ENCODE measurements around the gene SKIC8.

Gene SKIC8

DNA sequence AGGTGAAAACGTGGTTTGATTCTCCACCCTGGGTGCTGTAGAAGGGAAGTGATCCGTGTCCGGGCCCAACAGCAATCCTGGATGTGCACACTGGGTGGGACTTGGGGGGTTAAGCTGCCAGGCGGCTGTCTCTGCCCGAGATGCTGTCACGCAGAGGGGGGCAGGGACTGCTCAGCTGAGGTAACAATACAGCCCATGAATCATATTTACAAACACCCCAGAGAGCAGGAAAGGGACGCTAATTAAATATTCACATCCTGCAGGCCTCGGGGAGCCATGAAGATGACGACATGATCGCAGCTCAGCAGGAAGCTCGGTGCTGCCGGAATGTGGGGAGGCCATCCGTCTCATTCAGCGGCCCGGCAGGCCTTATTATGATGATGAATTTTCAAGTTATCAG, 22.8 kb upstream of the SKIC8 start:
- no peak for DNase-seq (ENCODE audit: low read depth in 2 of 2)

DNA sequence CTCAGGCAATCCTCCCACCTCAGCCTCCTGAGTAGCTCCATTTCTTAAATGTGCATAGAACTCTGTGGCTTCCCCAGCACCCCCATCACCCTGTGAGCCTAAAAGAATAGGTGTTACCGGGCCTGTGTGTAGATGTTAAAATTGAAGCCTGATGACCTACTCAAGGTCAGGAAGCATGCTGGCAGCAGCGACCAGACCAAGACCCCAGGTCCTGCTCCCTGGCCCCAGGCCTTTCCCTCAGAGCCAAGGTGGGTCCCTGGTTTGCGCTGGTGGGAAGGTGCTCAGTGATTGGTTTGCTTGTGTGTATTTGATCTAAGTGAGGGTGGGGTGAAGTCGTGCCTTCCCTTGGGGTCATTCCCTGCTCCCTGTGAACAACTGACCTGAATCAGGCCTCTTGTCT, 22.4 kb upstream of the SKIC8 start:
- no peak for DNase-seq (ENCODE audit: low read depth in 2 of 2)

DNA sequence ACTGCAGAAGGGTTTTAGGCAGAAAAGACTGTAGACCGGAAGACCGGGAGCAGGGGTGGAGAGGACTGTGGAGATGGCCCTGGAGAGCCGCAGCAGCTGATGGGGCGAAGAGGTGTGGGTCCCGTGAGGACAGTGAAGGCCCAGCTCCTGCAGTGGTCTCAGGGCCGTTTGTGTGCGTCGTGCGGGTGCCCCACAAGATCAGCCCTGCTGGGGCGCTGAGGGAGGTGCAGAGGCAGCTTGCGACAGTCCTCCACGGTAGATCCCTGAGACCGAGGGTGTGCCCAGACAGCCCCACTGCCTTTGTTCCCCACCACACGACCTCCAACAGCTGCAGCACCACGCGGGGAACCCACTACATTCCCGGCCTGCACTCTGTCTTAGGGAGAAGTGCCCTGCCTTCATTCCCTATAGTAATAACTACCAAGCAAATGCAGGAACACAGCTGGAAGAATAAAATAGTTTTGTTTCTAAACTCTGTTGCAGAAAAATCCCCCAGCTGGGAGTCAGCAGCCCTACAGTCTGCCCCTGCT, 21.7 kb upstream of the SKIC8 start:
- DNase-seq (ENCODE audit: low read depth in 2 of 2): no peak

DNA sequence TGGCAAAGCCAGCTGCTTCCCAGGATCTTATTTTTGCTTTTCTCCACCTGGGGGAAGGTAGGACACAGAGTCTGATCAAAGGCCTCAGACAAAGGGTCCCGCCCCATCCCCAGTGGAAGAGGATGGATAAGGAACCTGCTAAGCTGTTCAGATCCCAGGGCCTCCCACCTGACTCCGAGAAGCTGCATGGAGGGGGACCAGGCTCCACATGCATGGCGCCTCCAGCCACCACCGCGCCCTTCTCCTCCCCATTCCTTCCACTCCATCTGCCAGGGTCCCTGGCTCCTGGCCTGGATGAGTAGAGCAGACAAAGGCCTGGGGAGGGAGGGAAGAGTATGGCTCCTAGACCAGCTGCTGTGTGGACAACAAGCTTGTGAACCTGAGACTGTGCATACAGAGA, 20.8 kb upstream of the SKIC8 start:
- no peak for DNase-seq (ENCODE audit: low read depth in 2 of 2)

DNA sequence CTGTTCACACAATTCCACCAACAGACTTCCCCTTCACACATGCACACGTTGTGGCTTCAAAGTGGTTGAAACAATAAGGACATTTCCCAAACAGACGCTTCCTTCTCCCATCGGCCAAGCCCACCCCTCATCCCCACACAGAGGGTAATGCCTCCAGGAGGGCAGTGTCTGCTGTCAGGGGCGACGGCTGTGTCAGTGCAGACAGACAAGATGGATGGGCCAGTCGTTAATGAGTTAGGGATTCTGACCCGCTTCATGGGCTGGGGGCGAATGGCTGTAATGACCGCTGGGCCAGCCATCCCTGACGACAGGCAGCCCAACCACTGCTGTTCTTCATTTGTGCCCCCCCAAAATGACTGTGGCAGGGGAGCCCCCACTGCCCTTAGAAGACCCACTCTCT, 20.2 kb upstream of the SKIC8 start:
- DNase-seq (ENCODE audit: low read depth in 2 of 2): no peak

DNA sequence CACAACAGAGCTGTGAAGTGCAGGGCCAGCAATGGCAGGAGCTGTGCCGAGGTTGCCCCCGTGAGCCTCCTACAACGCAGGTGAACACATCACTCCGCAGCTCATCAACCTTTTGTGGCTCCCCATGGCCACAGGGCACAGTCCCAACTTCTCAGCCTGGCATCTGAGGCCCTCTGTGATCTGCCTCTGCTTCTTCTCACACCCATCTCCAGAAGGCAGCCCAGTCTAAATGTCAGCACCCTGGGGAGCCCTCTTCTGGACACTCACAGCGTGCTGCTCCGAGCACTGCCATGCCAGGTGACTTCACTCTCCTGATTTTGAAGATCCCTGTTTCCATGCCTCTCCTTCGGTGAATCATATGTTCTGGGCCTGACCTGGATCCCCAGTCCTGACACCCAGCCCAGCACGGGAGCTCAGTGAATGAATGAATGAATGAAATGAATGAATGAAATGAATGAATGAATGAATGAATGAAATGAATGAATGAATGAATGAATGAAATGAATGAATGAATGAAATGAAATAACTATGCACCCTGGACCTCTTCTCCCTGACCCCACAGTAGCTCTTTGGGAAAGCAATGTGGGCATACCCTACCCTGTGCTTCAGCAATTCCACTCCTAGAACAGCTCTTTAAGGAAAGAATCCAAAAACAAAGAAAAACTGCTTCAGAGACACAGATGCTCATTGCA, 17.9 kb upstream of the SKIC8 start:
- DNase-seq (ENCODE audit: low read depth in 2 of 2): no peak

DNA sequence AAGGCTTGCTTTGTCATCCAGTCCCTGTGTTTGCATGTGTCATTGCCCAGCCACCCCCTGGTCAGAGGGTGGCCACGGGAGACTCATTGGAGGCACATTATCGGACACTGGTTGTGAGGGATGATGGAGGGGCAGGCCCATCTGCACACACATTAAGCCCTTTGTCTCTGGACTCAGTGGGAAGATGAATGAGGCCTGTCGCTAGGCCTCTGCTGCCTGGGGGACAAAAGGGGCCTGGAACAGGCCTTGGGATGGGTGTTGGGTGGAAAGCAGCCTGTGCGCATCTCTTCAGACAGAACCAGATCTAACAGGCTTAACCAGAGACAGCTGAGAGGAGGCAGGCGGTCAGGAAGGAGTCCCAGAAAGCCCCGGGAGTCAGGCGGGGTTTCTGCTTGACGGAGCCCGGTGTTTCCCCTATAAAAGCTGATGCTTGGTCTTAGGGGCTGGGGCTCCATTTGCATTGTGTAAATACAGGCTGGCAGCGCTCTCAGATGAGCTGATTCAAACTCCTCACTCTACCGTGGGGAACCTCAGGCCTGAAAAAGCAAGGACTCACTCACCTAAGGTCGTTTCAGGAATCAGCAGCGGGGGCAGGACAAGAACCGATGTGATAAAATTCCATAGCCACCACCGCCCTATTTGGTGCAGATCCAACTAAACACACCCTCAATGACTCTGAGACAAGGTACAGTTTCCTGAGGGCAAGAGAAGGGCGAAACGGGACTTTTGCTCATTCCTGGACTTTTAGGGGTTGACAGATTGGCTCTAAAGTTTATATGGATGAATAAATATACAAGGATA, 17.1 kb upstream of the SKIC8 start:
- DNase-seq (ENCODE audit: low read depth in 2 of 2): no peak

DNA sequence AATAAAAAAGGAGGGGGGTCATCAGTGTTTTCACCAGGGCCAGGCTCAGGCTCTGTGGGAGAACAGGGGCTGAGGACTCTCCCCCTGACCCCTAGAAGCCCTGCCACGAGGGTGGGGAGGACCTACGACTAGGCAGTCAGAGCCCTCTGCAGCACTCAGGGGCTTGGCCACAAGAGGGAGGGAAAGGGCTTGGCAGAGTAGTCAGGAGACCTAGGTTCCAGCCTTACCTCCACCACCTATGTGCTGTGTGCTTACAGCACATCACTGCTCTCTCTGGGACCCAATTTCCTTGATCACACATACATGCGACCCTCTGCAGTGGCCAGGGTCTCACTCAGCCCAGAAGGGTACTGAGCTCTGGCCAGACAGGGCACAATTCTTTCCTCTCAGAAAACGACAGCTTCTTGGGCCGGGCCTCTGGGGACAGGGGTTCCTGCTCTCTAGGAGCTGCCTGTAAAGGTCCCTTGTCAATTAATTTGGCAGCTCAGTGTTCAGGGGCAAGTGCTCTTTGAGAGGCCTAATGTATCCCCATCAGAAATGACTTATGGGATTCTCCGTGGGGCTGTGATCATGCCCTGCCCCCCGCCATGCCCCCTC, 16.4 kb upstream of the SKIC8 start:
- no peak for DNase-seq (ENCODE audit: low read depth in 2 of 2)

DNA sequence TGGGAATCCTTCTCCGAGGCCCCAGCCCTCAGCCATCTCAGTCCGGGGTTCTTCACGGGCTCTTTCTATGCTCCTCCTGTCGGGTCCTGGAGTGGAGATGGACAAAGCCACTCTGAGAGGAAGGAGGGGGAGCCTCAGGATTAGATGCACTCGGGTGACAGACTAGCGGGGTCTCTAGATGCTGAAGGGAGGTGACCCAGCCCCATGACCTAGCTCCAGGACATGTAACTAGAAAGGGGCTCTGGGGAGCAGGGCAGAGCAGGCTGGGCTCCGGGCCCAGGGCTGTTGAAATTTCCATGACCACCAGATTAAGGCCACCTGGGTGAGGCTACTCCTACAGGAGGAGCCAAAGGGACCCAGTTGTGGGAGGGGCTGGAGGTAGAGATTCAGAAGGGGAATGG, 14.8 kb upstream of the SKIC8 start:
- no peak for DNase-seq (ENCODE audit: low read depth in 2 of 2)

DNA sequence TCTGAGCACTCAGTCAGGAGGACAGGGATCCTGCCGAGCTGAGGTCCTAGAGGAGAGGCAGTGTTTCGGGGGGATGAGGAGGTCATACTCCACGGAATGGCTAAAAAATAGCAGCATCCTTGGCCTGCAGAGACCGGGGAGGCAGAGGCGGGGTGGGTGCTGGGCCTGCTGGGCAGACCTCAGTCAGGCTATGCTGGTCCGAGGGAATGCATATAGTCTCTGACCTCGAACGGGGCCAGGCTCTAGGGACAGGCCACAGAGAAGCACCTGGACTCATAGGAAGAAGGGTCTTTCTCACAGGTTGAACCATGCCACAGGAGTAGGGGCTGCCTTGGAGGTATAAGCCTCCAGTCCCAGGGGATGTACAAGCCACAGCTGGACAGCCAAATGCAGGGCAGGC, 14.0 kb upstream of the SKIC8 start:
- no peak for DNase-seq (ENCODE audit: low read depth in 2 of 2)

DNA sequence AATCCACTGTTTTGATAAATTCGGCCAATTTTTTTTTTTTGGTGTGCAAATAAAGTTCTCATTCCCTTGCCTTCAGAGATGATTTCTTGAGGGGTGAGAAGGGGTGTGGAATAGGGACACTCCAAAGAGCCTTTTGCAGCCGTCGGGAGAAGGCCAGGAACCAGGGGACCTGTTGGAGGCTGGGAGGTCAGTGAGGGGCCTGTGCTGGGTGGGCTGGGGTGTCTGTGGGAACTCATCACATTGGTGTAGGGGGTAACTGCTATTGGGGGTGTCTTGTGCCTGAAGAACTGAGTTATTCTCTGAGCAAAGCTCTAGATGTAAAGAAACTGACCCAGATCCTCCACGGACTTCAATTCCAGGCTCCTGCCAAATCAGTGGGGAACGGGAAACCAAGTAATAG, 13.5 kb upstream of the SKIC8 start:
- no peak for DNase-seq (ENCODE audit: low read depth in 2 of 2)

DNA sequence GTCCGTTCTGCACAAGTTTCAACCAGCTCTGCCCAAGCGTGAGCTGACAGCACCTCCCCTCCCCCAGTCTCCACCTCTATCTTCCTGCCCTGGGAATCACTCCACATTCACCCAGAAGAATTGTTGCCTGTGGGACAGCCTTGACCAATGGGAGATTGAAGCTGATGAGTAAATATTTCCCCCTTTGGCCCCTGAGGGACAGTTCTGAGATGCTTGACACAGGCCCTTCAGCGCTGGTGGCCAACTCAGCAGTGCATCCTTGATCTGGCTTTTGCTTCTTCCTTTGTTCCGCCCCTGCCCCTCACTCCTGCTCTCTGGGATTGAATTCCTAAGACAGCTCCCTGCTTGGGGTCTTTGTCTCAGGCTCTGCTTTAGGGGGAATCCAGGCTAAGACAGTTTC, 13.1 kb upstream of the SKIC8 start:
- DNase-seq (ENCODE audit: low read depth in 2 of 2): no peak

DNA sequence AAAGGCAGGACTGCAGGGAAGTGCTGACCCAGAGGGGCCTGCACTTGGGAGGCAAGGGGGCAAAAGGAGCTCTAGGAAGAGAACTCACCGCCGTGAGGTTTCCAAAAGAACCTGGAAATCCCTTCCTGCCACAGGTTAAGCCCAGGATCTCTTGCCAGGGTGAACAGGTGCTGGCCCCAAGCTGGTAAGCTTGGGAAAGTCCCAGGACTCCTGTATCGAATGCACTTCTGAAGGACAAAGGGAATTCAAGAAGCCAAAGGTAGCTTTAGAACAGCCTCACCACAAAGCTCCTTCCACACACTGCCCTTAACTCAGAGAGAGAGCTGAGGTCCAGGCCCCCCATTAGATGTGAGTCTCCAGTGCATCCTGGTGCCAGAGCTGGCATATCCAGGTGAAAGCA, 11.9 kb upstream of the SKIC8 start:
- DNase-seq (ENCODE audit: low read depth in 2 of 2): no peak

DNA sequence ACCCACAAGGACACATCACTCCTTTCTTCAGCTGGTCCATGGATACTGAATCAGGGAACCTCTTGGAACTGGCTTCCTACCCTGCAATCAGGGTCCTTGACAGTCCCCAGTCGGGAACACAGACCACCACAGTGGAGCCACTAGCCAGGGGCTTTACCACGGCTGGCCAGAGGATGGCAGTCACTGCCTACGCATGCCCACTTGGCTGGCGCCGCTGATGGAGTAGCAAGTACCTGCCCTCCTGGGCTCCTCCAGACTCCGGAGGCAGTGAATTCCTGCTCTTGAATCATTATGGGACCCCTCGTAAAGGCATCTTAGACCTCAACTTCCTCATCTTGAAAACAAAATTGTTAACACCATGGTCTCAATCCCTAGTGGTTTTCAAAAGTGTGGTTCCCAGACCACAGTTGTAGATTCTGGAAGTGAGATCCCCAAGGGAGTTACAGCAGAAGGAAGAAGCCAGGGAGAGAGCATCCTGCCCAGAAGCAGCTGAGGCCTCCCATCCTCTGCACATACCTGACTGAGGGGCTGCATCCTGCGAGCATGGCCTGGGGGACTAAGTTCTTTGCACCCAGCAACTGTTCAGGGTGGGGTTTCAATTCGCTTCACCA, 9.1 kb upstream of the SKIC8 start:
- DNase-seq (ENCODE audit: low read depth in 2 of 2): peak in 1 of 2 donors; percentile 54

DNA sequence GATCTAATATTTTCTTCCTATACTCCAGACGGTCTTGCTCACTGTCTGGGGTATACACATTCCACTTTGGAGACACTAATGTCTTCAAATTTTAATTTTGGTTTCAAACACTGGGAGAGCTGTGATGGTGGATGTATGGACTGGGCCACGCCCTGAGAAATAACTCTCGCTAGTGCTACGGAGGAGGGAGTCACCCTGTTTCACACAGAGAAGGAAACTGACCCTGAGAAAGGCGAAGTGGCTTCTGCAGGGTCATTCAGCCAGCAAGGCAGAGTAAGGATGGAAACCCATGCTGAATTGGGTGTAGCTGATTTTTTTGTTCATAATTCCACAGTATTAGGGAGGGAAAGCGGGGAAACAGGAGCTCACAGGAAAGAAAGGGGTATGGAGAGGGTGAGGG, 8.6 kb upstream of the SKIC8 start:
- DNase-seq (ENCODE audit: low read depth in 2 of 2): no peak

DNA sequence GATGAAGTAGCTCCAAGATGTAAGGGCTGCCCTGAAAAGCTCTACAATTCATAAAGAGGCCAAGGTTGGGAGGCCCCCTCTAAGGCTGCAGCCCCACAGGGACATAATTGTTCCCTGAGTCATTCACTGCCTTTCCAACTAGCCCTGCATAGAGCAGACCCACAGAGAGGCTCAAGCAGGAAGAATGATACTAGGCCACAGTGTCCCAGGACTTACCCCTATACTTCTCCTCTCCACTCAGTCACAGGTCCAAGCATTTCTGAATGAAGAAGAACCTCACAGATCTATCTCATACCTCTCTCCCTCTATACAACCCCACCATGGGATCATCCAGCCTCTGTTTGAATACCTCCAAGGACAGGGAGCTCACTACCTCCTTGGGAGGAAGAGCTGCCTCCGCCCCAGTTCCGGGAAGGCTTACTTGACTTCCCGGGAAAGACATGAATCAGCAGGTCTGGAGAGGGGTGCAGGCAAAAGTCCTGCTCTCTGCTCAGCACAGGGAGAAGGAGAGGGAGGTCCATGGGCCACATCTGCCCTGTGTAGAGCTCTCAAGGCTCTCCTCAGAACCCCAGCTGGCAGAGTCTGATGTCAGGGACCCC, 6.9 kb upstream of the SKIC8 start:
- no peak for DNase-seq (ENCODE audit: low read depth in 2 of 2)

DNA sequence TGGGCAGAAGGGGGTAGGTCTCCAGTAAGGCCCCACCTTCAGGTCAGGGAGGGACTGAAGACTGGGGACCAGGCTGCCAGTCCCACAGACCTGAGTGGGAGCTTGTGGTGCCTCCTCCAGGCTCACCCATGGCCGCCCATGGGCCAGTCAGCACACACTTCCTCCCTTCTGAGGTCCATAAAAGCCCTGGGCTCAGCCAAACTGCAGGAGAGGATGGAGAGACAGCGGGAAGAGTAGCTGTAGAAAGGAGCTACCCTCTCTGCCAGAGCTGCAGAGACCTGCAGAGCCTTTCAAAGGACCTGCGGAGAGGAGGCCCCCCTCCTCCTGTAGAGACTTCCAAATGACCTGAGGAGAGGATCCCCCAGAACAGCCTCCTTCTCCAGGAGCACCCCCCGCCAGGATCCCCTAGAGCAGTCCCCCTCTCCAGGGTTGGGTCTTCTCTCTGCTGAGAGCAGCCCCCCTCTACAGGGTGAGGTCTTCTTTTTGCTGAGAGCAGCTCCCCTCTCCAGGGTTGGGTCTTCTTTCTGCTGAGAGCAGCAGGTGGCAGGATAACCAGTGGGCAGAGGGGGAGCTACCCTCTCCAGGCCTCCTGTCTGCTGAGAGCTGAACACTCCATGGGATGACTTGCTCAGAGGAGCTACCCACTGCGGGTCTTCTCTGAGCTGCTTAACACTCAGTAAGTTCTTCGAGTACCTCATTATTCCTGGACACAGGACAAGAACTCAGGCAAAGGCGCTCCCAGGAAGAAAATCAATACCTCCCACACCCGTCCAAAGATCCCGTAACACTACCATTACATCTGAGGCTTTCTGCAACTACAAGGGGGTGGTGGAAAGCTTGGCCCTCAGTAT, 5.0 kb upstream of the SKIC8 start:
- no peak for DNase-seq (ENCODE audit: low read depth in 2 of 2)

DNA sequence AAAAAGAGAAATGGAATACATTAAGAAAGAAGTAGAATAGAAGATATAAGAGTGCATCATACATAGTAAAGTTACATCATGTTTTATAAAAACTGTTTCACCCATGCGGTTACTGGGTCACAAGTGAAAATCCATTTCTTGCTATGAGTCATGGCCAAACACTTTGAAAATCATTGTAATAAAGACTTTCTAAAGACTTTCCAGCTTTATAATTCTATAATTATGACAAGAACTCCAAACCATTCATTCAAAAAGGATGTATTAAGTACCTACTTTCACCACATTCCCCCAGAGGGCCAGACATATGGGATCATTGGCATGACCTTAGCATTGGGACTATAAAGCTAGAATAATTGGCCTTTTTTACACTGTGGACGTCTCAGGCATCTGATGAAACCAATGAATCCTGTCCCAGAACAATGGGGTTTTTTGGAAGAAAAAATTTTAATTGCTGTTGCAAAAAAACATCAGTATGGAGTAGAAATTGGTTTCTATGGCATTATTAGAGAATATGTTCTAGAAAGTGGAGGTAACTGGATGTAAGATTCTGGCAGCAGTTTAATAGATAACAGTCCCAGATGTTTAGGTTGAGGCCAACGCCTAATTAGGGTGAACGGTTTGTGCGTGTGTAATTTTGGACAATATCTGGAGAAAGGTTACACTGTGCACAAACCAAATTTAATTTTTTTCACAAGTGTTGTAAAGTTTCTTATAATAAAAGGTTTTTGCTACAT, 3.3 kb upstream of the SKIC8 start:
- DNase-seq (ENCODE audit: low read depth in 2 of 2): no peak

DNA sequence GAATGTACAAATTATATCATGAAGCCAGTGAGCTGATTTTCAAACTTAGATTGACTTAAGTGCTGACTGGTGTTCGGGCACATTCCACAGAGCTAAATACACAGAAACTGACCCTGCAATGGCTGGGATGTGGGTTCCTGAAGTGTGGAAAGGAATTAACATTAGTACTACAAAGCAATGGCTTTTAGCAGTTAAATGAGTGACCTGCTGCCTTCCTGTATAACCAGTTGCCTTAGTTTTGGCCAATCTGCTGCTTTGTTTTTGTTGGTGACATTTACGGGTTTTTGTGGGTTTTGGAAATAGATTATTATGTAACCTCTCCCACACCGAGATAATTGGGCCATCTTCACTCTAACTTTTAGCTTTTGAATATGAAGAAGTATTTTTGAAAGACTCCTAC, 2.4 kb upstream of the SKIC8 start:
- DNase-seq (ENCODE audit: low read depth in 2 of 2): no peak

DNA sequence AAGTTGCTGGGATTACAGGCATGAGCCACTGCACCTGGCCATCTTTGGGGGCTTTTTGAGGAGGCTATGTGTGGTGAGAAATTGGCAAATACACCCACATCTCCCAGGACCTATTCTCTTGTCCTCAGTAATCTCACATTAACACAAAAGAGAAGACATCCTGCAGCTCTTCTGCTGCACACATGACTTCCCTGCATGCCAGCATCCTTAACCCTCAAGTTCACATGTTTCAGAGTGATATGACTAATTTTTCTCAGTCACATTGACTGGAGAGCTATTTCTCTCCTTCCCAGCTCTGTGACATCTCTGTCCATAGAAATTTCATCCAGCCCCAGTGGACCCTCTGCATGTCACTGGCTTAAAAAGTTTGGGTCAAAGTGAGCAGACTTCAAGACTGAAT, 1.9 kb upstream of the SKIC8 start:
- no peak for DNase-seq (ENCODE audit: low read depth in 2 of 2)

DNA sequence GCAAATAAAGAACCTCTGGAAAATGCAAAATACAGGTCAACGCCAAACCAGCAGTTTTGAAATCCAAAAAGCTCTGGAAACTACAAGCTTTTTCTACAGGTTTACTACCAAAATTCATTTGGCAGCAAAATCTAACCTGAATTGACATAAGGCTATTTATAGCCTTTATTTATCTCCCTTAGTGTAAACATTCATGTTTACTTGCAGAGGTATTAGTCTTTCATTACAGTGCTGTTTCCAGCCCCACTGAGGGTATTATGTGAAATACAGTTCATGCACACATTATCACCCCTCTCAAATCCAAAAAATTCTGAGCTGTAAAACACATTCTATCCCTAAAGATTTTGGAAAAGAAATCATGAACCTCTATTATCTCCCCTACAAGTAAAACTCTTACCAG, 7.2 kb downstream of the SKIC8 start:
- no peak for DNase-seq (ENCODE audit: low read depth in 2 of 2)
